Left lung (tissue), 10 donors: ENCODE results near the gene MX1. TPM values are rescaled to one million over a fixed set of nuclear protein-coding genes. Genes with fewer than 3 reads are reported as not detected.
A peak's percentile ranks its signal among the peaks of the same experiment; 100 is the strongest.

Experiments
- ATAC-seq: fragments of 200-7000 bp; cut with Tn5 transposase; one replicate; pipeline ENCODE4 v1.9.1; 2020; ENCODE audit warnings: moderate library complexity
- DNase-seq, 4 donors: peaks; one replicate each; pipeline ENCODE4 v3.0.0-alpha.2; 2013 to 2020
- H3K27ac ChIP-seq, 2 donors: fragments of 200-600 bp; sonication (generic) in 1 of 2; one replicate each; pipeline versions ENCODE4 v1.5.0 to v1.8.0; 2020 to 2021
- H3K27me3 ChIP-seq, 2 donors: fragments of 200-600 bp; sonication (generic) in 1 of 2; one replicate each; pipeline versions ENCODE4 v1.5.0 to v1.8.0; 2020 to 2021
- H3K36me3 ChIP-seq, 2 donors: fragments of 200-600 bp; sonication (generic) in 1 of 2; one replicate each; pipeline versions ENCODE4 v1.5.0 to v1.8.0; 2020 to 2021
- H3K4me1 ChIP-seq, 2 donors: fragments of 200-600 bp; one replicate each; pipeline ENCODE4 v1.8.0; 2021
- H3K4me3 ChIP-seq, 2 donors: fragments of 200-600 bp; sonication (generic) in 1 of 2; one replicate each; pipeline versions ENCODE4 v1.5.0 to v1.8.0; 2020 to 2021; ENCODE audit warnings: mild to moderate bottlenecking in 1 of 2
- H3K9me3 ChIP-seq, 2 donors: fragments of 200-600 bp; sonication (generic) in 1 of 2; one replicate each; pipeline versions ENCODE4 v1.5.0 to v1.8.0; 2020 to 2021
- intact Hi-C, 2 donors: fragments of 100-400 bp; cut with DNase I; formaldehyde crosslinking; loops; one replicate each; pipeline versions ENCODE4 v1.11.2 to v1.14.2; 2022
- polyA plus RNA-seq, 6 donors: library from polyadenylated mRNA; unstranded; fragments of 120-200 nt; gene quantifications; one replicate each; pipeline ENCODE4 v1.2.1, GENCODE V29; 2013; ENCODE audit not compliant: insufficient read length in 6 of 6
- total RNA-seq, 2 donors: library from RNA; stranded (reverse); fragmentation: NEBNext Ultra II Directional; extraction: Animal tissue kit (Norgen Biotek cat#: 25700); gene quantifications; one replicate each; pipeline ENCODE4 v1.2.1, GENCODE V29; 2021
- TF ChIP-seq, protein P1 (sequence below), 2 donors: fragments of 200-600 bp; sonication (generic) in 1 of 2; IDR thresholded peaks; one replicate each; pipeline versions ENCODE4 v1.5.0 to v1.8.0; 2021; ENCODE audit warnings: antibody characterized with exemption in 2 of 2
- donor health status: DM: no; HTN: yes; CAD: no.
- donor health status: DM: no; HTN: no; CAD: no.

Gene MX1
- total and polyA plus RNA-seq, 8 donors: 6.0 to 66.3 (median 9.2) TPM

- no peaks in the 10 kb centered on the region for H3K9me3 ChIP-seq
- peaks cover 0 to 32% of the 10 kb centered on the region in 2 donors for H3K36me3 ChIP-seq
- TF ChIP-seq, protein P1, sequence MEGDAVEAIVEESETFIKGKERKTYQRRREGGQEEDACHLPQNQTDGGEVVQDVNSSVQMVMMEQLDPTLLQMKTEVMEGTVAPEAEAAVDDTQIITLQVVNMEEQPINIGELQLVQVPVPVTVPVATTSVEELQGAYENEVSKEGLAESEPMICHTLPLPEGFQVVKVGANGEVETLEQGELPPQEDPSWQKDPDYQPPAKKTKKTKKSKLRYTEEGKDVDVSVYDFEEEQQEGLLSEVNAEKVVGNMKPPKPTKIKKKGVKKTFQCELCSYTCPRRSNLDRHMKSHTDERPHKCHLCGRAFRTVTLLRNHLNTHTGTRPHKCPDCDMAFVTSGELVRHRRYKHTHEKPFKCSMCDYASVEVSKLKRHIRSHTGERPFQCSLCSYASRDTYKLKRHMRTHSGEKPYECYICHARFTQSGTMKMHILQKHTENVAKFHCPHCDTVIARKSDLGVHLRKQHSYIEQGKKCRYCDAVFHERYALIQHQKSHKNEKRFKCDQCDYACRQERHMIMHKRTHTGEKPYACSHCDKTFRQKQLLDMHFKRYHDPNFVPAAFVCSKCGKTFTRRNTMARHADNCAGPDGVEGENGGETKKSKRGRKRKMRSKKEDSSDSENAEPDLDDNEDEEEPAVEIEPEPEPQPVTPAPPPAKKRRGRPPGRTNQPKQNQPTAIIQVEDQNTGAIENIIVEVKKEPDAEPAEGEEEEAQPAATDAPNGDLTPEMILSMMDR (IDR thresholded peaks at IDR 0.05): no peak
- H3K27me3 ChIP-seq: peaks cover 0 to 28% of the 10 kb centered on the region in 2 donors
- intact Hi-C loops: no loop called here
- no peak overlapping the region for H3K27ac ChIP-seq
- ATAC-seq: no peak
- H3K4me3 ChIP-seq: no peak overlapping the region
- DNase-seq: no peak
- H3K4me1 ChIP-seq: peaks cover 0 to 4% of the 10 kb centered on the region in 2 donors
These were observed 46.9 kb downstream of the MX1 start for GRCh38 chr21:41472753-41473548.

- no peak for DNase-seq
- Histone ChIP-seq H3K4me1 (peaks cover 7 to 17% of the 10 kb centered on the region in 2 donors), H3K27me3 (peaks cover 0 to 24% of the 10 kb centered on the region in 2 donors), H3K4me3 (no peak overlapping the region), H3K27ac (no peak overlapping the region), H3K36me3 (peaks cover 0 to 22% of the 10 kb centered on the region in 2 donors), H3K9me3 (no peaks in the 10 kb centered on the region)
- TF ChIP-seq, protein P1 (IDR thresholded peaks at IDR 0.05): no peak
- no peak for ATAC-seq
- intact Hi-C loops: no loop called here
These were observed 49.8 kb downstream of the MX1 start for GRCh38 chr21:41475714-41476420.

DNA sequence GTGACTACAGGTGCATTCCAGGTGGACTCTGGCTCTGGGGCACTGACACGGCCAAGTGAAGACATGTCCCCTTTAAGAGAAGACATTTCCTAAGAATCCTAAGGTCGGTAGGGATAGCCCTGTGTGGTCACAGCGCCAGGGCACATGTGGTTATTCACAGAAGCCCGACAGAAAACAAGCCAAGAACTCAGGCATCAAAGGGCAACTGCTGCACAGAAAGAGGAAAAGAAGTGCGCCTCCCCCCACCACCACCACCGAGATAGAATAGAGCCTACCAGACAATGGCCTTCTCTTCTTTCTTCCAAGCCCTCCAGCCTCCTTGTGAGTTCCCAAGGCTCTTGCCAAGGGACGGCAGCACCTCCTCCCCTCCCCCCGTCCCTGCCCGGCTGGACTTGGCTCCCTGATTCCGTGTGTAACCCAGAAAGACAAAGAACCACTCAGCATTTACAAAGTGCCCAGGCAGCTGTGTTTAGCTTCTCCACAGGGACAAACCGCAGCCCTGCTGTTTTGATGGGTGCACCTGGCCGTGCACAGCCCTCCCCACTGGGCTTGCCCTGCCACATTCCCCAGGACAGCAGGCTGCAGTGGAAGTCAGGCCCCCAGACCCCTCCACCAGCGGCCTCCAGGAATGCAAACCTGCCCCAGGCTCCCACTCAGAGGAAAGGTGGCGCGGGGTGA lies 51.7 kb downstream of the MX1 start:
- Histone ChIP-seq H3K4me3 (no peak overlapping the region), H3K4me1 (peaks cover 10 to 17% of the 10 kb centered on the region in 2 donors), H3K36me3 (peaks cover 0 to 8% of the 10 kb centered on the region in 2 donors), H3K27ac (peak overlapping the region; percentile 37 to 53), H3K9me3 (no peaks in the 10 kb centered on the region), H3K27me3 (peaks cover 0 to 13% of the 10 kb centered on the region in 2 donors)
- ATAC-seq: peak; percentile 33
- intact Hi-C loops: no loop called here
- TF ChIP-seq, protein P1 (IDR thresholded peaks at IDR 0.05): no peak
- DNase-seq: peak in 1 of 4 donors; percentile 31

DNA sequence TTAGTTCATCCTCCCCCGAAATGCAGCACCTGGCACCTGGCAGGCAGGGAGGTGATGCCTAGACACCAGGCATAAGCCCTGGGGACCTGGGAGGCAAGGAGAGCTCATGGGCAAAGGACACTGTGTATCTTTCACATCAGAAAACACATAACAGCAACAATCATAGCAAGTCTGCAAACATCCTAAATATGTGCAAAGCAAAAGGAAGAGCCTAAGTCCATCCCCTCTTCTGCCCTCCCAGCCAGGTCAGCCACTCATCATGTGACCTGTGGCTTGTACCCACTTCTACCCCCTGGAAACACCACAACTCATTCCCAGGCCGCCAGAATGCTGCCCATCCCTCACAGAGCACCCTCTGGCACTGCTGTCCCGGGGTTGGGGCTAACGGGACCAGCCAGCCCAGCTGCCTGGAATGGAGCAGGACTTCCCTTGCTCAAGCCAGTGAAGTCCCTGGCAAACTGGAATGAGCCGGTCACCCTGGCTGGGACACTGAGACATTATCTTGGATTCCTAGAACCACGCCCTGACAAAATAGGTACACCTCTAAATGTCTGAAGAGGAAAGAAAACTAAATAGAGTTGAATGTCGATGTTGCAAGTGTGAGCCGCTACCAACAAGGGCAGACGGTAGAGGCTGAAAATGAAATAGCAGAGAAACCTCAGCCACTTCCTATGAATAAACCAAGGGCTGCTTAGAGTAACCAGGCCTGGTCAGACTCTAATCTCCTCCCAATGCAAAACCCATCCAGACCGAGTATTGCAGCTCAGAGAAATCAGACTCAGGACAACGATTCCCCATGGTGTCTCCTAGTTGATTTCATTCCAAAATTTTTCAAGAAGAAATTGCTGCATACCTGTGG lies 52.5 kb downstream of the MX1 start:
- peak; percentile 77 for ATAC-seq
- Histone ChIP-seq H3K4me3 (no peak overlapping the region), H3K27me3 (peaks cover 0 to 5% of the 10 kb centered on the region in 2 donors), H3K4me1 (peaks cover 10 to 20% of the 10 kb centered on the region in 2 donors), H3K27ac (peak overlapping the region; percentile 37 to 53), H3K9me3 (no peaks in the 10 kb centered on the region), H3K36me3 (peaks cover 0 to under 1% of the 10 kb centered on the region in 2 donors)
- DNase-seq: peak in 1 of 4 donors; percentile 75
- TF ChIP-seq, protein P1 (IDR thresholded peaks at IDR 0.05): no peak
- intact Hi-C loops: no loop called here
